Measurements from ENCODE around the gene VSTM4.

DNA sequence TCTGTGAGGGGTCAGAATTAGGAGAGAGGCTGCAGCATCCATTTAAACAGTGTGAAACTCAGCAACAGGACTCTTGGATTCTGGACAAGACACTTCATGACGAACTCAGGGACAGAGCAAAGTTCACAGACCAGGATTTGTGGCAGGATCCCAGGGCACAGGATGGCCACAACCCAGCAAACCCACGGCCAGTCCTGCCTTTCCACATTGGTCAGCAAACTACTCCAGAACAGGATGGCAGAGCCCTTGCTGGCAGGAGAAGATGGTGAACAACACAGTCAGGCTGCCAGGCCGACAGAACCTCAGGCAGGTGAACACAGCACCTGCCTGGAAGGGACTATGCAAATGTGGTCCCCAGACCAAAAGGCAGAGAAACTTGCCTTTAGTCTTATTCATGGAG, 34.4 kb downstream of the VSTM4 start:
- TF ChIP-seq CTCF (conservative IDR thresholded peaks at IDR 0.05) (no peak), EZH2 (IDR thresholded peaks at IDR 0.05; ENCODE audit: low read depth) (no peak)

Data from PC-9 (cell line).